Astrocyte of the cerebellum (primary cell): ENCODE measurements around the gene AGAP2.
"Not testable (repeated sequence)": the region's sequence is repeated elsewhere in the genome, so short reads cannot be mapped to it uniquely, and the experiment has no call there.

ENCODE experiments used
- DNase-seq: peaks from one replicate; pipeline ENCODE4 v3.0.0-alpha.2; 2011; ENCODE audit warnings: low read depth
- H3K4me3 ChIP-seq: 2 replicates; pipeline ENCODE4 v1.5.1; 2011; ENCODE audit warnings: mild to moderate bottlenecking, low read depth, low read length, moderate library complexity
- CTCF ChIP-seq: IDR thresholded peaks from 2 replicates; pipeline ENCODE4 v1.5.1; 2012; ENCODE audit warnings: low read length, low read depth, moderate library complexity, mild to moderate bottlenecking; ENCODE audit errors: missing control alignments
- in situ Hi-C: cut with HindIII; loops from 2 replicates; pipeline ENCODE4 v1.10.0; 2017; ENCODE audit warnings: low sequenced_read_pairs

Gene AGAP2

GRCh38 chr12:57719777-57720605, 18.6 kb downstream of the AGAP2 start:
- in situ Hi-C loops = no loop called here
- no peak for TF ChIP-seq CTCF
- DNase-seq = no peak
- H3K4me3 ChIP-seq = no peak overlapping the region

GRCh38 chr12:57718641-57719528, 19.7 kb downstream of the AGAP2 start:
- no peak overlapping the region for H3K4me3 ChIP-seq
- no peak for TF ChIP-seq CTCF
- in situ Hi-C loops = no loop called here
- DNase-seq = no peak

- no peak overlapping the region for H3K4me3 ChIP-seq
- DNase-seq = no peak
- in situ Hi-C loops = no loop called here
- no peak for TF ChIP-seq CTCF
Measured at GRCh38 chr12:57717846-57718640, 20.5 kb downstream of the AGAP2 start.

- H3K4me3 ChIP-seq = no peak overlapping the region
- DNase-seq = no peak
- TF ChIP-seq CTCF = no peak
- in situ Hi-C loops = no loop called here
Measured at GRCh38 chr12:57717131-57717530, 21.4 kb downstream of the AGAP2 start.

GRCh38 chr12:57716305-57716704, 22.2 kb downstream of the AGAP2 start:
- in situ Hi-C loops = no loop called here
- H3K4me3 ChIP-seq = no peak overlapping the region
- DNase-seq = no peak
- no peak for TF ChIP-seq CTCF

- no peak overlapping the region for H3K4me3 ChIP-seq
- in situ Hi-C loops = no loop called here
- no peak for DNase-seq
- no peak for TF ChIP-seq CTCF
Measured at GRCh38 chr12:57715786-57716185, 22.8 kb downstream of the AGAP2 start.

- H3K4me3 ChIP-seq, DNase-seq, in situ Hi-C loops: not testable (repeated sequence)
Measured at GRCh38 chr12:57715036-57715748, 23.4 kb downstream of the AGAP2 start.
